Measurements from ENCODE around the gene RHAG. TPM values are rescaled to one million over a fixed set of nuclear protein-coding genes. Genes with fewer than 3 reads are reported as not detected.
"Not testable (repeated sequence)": the region's sequence is repeated elsewhere in the genome, so short reads cannot be mapped to it uniquely, and the experiment has no call there.

The RHAG gene
- total RNA-seq, 1 donor from 2014 or later: not detected

GRCh38 chr6:49607391-49607982 lies 29.2 kb downstream of the RHAG start:
- Histone ChIP-seq H3K79me2 (ENCODE audit: insufficient read depth, low read length) (no peaks in the 10 kb centered on the region), H3K4me3 (ENCODE audit: insufficient read depth, low read depth, low read length) (no peak overlapping the region)
- no peak for FAIRE-seq

GRCh38 chr6:49606721-49607390 lies 29.8 kb downstream of the RHAG start:
- H3K9me3 ChIP-seq (ENCODE audit: insufficient read depth, low read depth, low read length): no peaks in the 10 kb centered on the region

More at GRCh38 chr6:49607391-49607982, 29.2 kb downstream of the RHAG start:
- no peaks in the 10 kb centered on the region for H4K20me1 ChIP-seq (ENCODE audit: insufficient read depth, low read length)
- H3K4me1 ChIP-seq (ENCODE audit: insufficient read depth, low read length): no peaks in the 10 kb centered on the region
- no peaks in the 10 kb centered on the region for H3K36me3 ChIP-seq (ENCODE audit: insufficient read depth, low read length)
- no peak overlapping the region for H2AFZ ChIP-seq (ENCODE audit: low read depth, low read length)
- H3K36me3 Mint-ChIP-seq (ENCODE audit: low read depth, unreplicated experiment): no peaks in the 10 kb centered on the region
- TF ChIP-seq EZH2 (IDR thresholded peaks at IDR 0.05; ENCODE audit: insufficient read depth, low read length): no peak
- TF ChIP-seq CTCF (IDR thresholded peaks at IDR 0.05; ENCODE audit: insufficient read depth, low read depth, low read length): no peak
- no peak overlapping the region for H3K27ac ChIP-seq (ENCODE audit: low read depth, low read length)
- no peak overlapping the region for H3K9ac ChIP-seq (ENCODE audit: low read length)
- no peak overlapping the region for H3K4me3 Mint-ChIP-seq (ENCODE audit: unreplicated experiment)
- no peak for DNase-seq (ENCODE audit: low read depth)
- no peaks in the 10 kb centered on the region for H3K27me3 Mint-ChIP-seq (ENCODE audit: low read depth, unreplicated experiment)
- H3K27ac Mint-ChIP-seq (ENCODE audit: unreplicated experiment): no peak overlapping the region
- no peaks in the 10 kb centered on the region for H3K9me3 ChIP-seq (ENCODE audit: insufficient read depth, low read depth, low read length)
- H3K27me3 ChIP-seq (ENCODE audit: insufficient read depth, low read length): no peaks in the 10 kb centered on the region
- H3K4me1 Mint-ChIP-seq (ENCODE audit: low read depth, unreplicated experiment): peaks cover 2% of the 10 kb centered on the region
- H3K4me2 ChIP-seq (ENCODE audit: low read length): no peak overlapping the region
- H3K9me3 Mint-ChIP-seq (ENCODE audit: unreplicated experiment): peaks cover 4% of the 10 kb centered on the region

GRCh38 chr6:49604080-49604479 lies 32.6 kb downstream of the RHAG start:
- H3K9ac ChIP-seq (ENCODE audit: low read length); H3K4me1 ChIP-seq (ENCODE audit: insufficient read depth, low read length); DNase-seq (ENCODE audit: low read depth); H3K4me2 ChIP-seq (ENCODE audit: low read length); FAIRE-seq; H3K4me3 ChIP-seq (ENCODE audit: insufficient read depth, low read depth, low read length); H3K4me1 Mint-ChIP-seq (ENCODE audit: low read depth, unreplicated experiment); H3K27ac Mint-ChIP-seq (ENCODE audit: unreplicated experiment); H3K9me3 ChIP-seq (ENCODE audit: insufficient read depth, low read depth, low read length); H3K27me3 ChIP-seq (ENCODE audit: insufficient read depth, low read length); H3K36me3 ChIP-seq (ENCODE audit: insufficient read depth, low read length); H3K9me3 Mint-ChIP-seq (ENCODE audit: unreplicated experiment); H3K4me3 Mint-ChIP-seq (ENCODE audit: unreplicated experiment); H3K79me2 ChIP-seq (ENCODE audit: insufficient read depth, low read length); H3K27me3 Mint-ChIP-seq (ENCODE audit: low read depth, unreplicated experiment); H4K20me1 ChIP-seq (ENCODE audit: insufficient read depth, low read length); H2AFZ ChIP-seq (ENCODE audit: low read depth, low read length); H3K36me3 Mint-ChIP-seq (ENCODE audit: low read depth, unreplicated experiment); H3K27ac ChIP-seq (ENCODE audit: low read depth, low read length): not testable (repeated sequence)

More at GRCh38 chr6:49606721-49607390, 29.8 kb downstream of the RHAG start:
- TF ChIP-seq CTCF (IDR thresholded peaks at IDR 0.05; ENCODE audit: insufficient read depth, low read depth, low read length) (peak; percentile 91), EZH2 (IDR thresholded peaks at IDR 0.05; ENCODE audit: insufficient read depth, low read length) (no peak)
- Histone ChIP-seq H3K79me2 (ENCODE audit: insufficient read depth, low read length) (no peaks in the 10 kb centered on the region), H3K9ac (ENCODE audit: low read length) (no peak overlapping the region), H3K4me3 (ENCODE audit: insufficient read depth, low read depth, low read length) (no peak overlapping the region), H4K20me1 (ENCODE audit: insufficient read depth, low read length) (no peaks in the 10 kb centered on the region), H3K4me1 (ENCODE audit: insufficient read depth, low read length) (no peaks in the 10 kb centered on the region), H3K4me2 (ENCODE audit: low read length) (no peak overlapping the region), H2AFZ (ENCODE audit: low read depth, low read length) (no peak overlapping the region), H3K27ac (ENCODE audit: low read depth, low read length) (no peak overlapping the region), H3K36me3 (ENCODE audit: insufficient read depth, low read length) (no peaks in the 10 kb centered on the region), H3K27me3 (ENCODE audit: insufficient read depth, low read length) (no peaks in the 10 kb centered on the region)
- no peaks in the 10 kb centered on the region for H3K27me3 Mint-ChIP-seq (ENCODE audit: low read depth, unreplicated experiment)
- FAIRE-seq (peak; percentile 85), DNase-seq (ENCODE audit: low read depth) (peak; percentile 64)
- no peak overlapping the region for H3K4me3 Mint-ChIP-seq (ENCODE audit: unreplicated experiment)
- peaks cover 4% of the 10 kb centered on the region for H3K9me3 Mint-ChIP-seq (ENCODE audit: unreplicated experiment)
- no peak overlapping the region for H3K27ac Mint-ChIP-seq (ENCODE audit: unreplicated experiment)
- H3K36me3 Mint-ChIP-seq (ENCODE audit: low read depth, unreplicated experiment): no peaks in the 10 kb centered on the region
- H3K4me1 Mint-ChIP-seq (ENCODE audit: low read depth, unreplicated experiment): peaks cover 2% of the 10 kb centered on the region

- H3K27ac Mint-ChIP-seq (ENCODE audit: unreplicated experiment); H3K9me3 ChIP-seq (ENCODE audit: insufficient read depth, low read depth, low read length); DNase-seq (ENCODE audit: low read depth); H3K4me3 Mint-ChIP-seq (ENCODE audit: unreplicated experiment); FAIRE-seq; H3K36me3 Mint-ChIP-seq (ENCODE audit: low read depth, unreplicated experiment); H3K36me3 ChIP-seq (ENCODE audit: insufficient read depth, low read length); H3K4me1 Mint-ChIP-seq (ENCODE audit: low read depth, unreplicated experiment); H3K79me2 ChIP-seq (ENCODE audit: insufficient read depth, low read length); H4K20me1 ChIP-seq (ENCODE audit: insufficient read depth, low read length); H3K4me3 ChIP-seq (ENCODE audit: insufficient read depth, low read depth, low read length); H3K4me2 ChIP-seq (ENCODE audit: low read length); H3K27me3 Mint-ChIP-seq (ENCODE audit: low read depth, unreplicated experiment); H3K4me1 ChIP-seq (ENCODE audit: insufficient read depth, low read length); H3K27me3 ChIP-seq (ENCODE audit: insufficient read depth, low read length); H3K9me3 Mint-ChIP-seq (ENCODE audit: unreplicated experiment); H3K27ac ChIP-seq (ENCODE audit: low read depth, low read length); H2AFZ ChIP-seq (ENCODE audit: low read depth, low read length); H3K9ac ChIP-seq (ENCODE audit: low read length): not testable (repeated sequence)
These were observed 49.4 kb downstream of the RHAG start for GRCh38 chr6:49587262-49587661.
